Chondrocyte (in vitro differentiated cells): ENCODE results near the gene SPIB. TPM values are rescaled to one million over a fixed set of nuclear protein-coding genes. Genes with fewer than 3 reads are reported as not detected.

Source experiments
- DNase-seq: peaks from one replicate; pipeline ENCODE4 v3.0.0; 2021; ENCODE audit warnings: mixed read lengths, low spot score
- H3K27ac Mint-ChIP-seq: one replicate; pipeline ENCODE4 v1.8.0; 2021; ENCODE audit warnings: mild to moderate bottlenecking, moderate library complexity, mixed read lengths; ENCODE audit not compliant: unreplicated experiment
- H3K27me3 Mint-ChIP-seq: 2 replicates; pipeline ENCODE4 v1.8.0; 2021; ENCODE audit warnings: low read depth, mixed read lengths
- H3K36me3 Mint-ChIP-seq: 2 replicates; pipeline ENCODE4 v1.8.0; 2021; ENCODE audit warnings: low read depth, mixed read lengths
- H3K4me1 Mint-ChIP-seq: 2 replicates; pipeline ENCODE4 v1.8.0; 2021; ENCODE audit warnings: low read depth, mild to moderate bottlenecking, mixed read lengths
- H3K4me3 Mint-ChIP-seq: one replicate; pipeline ENCODE4 v1.8.0; 2021; ENCODE audit warnings: mild to moderate bottlenecking, moderate library complexity, mixed read lengths; ENCODE audit not compliant: unreplicated experiment
- H3K9me3 Mint-ChIP-seq: 2 replicates; pipeline ENCODE4 v1.8.0; 2021; ENCODE audit warnings: low read depth, mixed read lengths
- total RNA-seq: library from RNA; stranded (reverse); gene quantifications from 3 replicates; pipeline ENCODE4 v1.2.1, GENCODE V29; 2021
- TF ChIP-seq, protein P1 (sequence below): fragments of 200-600 bp; sonication (generic); IDR thresholded peaks from 2 replicates; pipeline ENCODE4 v1.5.0; 2021; ENCODE audit warnings: antibody characterized with exemption, mild to moderate bottlenecking, moderate library complexity

SPIB gene
- total RNA-seq, 1 donor from 2014 or later: not detected

DNA sequence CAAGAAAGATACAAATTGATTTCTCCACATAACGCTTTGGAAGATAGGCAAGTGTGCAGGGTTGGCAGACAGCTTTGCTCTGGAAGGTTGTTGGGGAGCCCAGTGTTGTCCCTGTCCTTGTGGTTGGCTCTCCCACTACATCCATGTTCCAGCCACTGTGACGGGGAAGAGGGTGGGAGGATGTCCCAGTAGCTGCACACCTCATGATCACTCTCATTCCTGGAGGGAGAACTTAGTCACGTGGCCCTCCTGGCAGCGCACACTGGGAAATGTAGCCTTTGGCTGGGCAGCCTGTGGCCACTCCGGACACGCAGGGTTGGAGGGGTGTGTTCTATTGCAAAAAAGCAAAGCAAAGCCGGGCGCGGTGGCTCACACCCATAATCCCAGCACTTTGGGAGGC is 24.7 kb upstream of the SPIB start:
- no peaks in the 10 kb centered on the region for H3K27me3 Mint-ChIP-seq
- H3K4me1 Mint-ChIP-seq: no peaks in the 10 kb centered on the region
- no peak overlapping the region for H3K4me3 Mint-ChIP-seq
- H3K9me3 Mint-ChIP-seq: no peaks in the 10 kb centered on the region
- H3K27ac Mint-ChIP-seq: no peak overlapping the region
- TF ChIP-seq, protein P1, sequence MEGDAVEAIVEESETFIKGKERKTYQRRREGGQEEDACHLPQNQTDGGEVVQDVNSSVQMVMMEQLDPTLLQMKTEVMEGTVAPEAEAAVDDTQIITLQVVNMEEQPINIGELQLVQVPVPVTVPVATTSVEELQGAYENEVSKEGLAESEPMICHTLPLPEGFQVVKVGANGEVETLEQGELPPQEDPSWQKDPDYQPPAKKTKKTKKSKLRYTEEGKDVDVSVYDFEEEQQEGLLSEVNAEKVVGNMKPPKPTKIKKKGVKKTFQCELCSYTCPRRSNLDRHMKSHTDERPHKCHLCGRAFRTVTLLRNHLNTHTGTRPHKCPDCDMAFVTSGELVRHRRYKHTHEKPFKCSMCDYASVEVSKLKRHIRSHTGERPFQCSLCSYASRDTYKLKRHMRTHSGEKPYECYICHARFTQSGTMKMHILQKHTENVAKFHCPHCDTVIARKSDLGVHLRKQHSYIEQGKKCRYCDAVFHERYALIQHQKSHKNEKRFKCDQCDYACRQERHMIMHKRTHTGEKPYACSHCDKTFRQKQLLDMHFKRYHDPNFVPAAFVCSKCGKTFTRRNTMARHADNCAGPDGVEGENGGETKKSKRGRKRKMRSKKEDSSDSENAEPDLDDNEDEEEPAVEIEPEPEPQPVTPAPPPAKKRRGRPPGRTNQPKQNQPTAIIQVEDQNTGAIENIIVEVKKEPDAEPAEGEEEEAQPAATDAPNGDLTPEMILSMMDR: no peak
- H3K36me3 Mint-ChIP-seq: no peaks in the 10 kb centered on the region
- DNase-seq: no peak

DNA sequence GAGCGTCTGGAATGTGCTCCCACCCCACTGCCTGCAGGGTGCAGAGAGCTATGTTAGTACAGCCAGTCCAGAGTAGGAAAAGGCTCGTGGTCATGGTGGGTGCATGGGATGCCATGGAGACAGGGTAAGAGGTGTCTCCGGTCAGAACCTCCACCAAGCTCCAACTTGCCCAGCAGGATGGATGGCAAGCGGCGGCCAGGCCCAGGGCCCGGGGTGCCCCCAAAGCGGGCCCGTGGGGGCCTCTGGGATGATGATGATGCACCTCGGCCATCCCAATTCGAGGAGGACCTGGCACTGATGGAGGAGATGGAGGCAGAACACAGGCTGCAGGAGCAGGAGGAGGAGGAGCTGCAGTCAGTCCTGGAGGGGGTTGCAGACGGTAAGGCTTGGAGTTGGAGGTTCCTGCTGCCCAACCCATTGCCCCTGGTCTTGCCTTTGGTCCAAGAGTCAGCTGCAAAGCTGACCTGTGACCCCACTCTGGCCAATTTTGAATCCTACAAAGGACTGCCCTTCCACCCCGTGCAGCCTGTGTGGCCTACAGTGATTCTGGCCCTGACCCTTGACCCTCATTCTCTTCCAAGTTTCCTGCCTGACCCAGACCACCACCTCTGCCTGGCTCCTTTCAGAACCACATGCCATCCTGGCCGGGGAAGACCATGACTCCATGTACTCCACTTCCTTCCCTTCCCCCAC is 19.9 kb upstream of the SPIB start:
- Mint-ChIP-seq H3K27me3 (no peaks in the 10 kb centered on the region), H3K9me3 (no peaks in the 10 kb centered on the region), H3K4me3 (no peak overlapping the region), H3K4me1 (no peaks in the 10 kb centered on the region), H3K36me3 (peaks cover 2% of the 10 kb centered on the region), H3K27ac (no peak overlapping the region)
- no peak for DNase-seq
- TF ChIP-seq, protein P1: no peak

DNA sequence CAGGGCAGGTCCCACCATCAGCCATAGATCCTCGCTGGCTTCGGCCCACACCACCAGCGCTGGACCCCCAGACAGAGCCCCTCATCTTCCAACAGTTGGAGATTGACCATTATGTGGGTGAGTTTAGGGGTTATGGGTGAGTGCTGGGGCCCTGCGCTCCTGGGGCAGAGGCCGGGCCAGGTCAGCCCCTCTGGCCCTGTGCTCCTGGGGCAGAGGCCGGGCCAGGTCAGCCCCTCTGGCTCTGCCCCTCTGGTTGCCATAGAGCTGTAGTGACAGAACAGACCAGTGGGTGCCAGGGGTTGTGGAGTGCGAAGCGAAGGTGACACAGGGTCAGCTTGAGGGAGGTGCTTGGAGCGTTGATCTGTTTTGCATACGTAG is 19.4 kb upstream of the SPIB start:
- TF ChIP-seq, protein P1: no peak
- H3K9me3 Mint-ChIP-seq: no peaks in the 10 kb centered on the region
- DNase-seq: peak; percentile 72
- H3K4me1 Mint-ChIP-seq: no peaks in the 10 kb centered on the region
- no peaks in the 10 kb centered on the region for H3K27me3 Mint-ChIP-seq
- no peak overlapping the region for H3K4me3 Mint-ChIP-seq
- H3K27ac Mint-ChIP-seq: no peak overlapping the region
- H3K36me3 Mint-ChIP-seq: peaks cover 2% of the 10 kb centered on the region

DNA sequence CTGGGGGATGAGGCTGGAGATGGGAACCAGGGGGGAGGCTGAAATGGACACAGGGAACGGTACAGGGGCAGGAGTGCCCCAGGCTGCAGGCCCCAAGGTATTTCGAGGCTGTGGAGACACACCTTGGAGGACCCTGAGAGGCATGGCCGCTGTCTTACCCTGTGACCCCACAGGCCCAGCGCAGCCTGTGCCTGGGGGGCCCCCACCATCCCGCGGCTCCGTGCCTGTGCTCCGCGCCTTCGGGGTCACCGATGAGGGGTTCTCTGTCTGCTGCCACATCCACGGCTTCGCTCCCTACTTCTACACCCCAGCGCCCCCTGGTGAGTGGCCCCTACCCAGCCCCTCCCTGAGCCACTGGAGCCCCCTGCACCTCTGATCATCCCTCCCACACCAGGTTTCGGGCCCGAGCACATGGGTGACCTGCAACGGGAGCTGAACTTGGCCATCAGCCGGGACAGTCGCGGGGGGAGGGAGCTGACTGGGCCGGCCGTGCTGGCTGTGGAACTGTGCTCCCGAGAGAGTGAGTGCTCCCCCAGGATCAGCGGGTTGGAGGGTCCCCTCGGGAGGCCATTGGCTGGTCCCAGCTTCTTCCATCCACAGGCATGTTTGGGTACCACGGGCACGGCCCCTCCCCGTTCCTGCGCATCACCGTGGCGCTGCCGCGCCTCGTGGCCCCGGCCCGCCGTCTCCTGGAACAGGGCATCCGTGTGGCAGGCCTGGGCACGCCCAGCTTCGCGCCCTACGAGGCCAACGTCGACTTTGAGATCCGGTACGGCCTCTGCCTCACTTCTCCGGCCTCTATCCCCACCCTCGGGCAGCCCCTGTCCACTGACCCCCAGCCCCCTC is 16.9 kb upstream of the SPIB start:
- Mint-ChIP-seq H3K27ac (no peak overlapping the region), H3K27me3 (no peaks in the 10 kb centered on the region), H3K9me3 (no peaks in the 10 kb centered on the region), H3K4me1 (no peaks in the 10 kb centered on the region), H3K36me3 (peaks cover 2% of the 10 kb centered on the region), H3K4me3 (no peak overlapping the region)
- DNase-seq: peak; percentile 89
- TF ChIP-seq, protein P1: peak; percentile 20

DNA sequence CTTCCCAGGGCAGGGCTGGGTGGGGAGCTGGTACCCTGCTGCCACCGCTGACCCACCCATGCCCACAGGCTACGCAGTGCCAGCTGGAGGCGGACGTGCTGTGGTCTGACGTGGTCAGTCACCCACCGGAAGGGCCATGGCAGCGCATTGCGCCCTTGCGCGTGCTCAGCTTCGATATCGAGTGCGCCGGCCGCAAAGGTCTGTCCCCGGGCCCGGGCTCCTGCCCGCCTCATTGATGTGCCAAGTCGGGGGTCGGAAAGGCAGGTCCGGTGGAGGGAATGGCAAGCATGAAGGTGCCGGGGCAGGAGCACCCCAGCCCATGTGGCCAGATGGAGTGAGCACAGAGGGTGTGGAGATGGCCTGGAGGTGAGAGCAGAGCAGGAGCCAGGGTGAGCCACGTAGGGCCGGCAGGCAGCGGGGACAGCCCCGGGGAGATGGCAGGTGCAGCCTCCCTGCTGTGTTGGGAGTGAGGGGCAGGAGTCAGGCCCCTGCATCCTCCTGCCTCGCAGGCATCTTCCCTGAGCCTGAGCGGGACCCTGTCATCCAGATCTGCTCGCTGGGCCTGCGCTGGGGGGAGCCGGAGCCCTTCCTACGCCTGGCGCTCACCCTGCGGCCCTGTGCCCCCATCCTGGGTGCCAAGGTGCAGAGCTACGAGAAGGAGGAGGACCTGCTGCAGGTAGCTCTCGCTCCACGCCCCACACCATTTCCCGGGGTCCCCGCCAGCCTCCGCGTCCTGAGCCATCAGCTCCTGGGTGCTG is 16.0 kb upstream of the SPIB start:
- DNase-seq: no peak
- H3K9me3 Mint-ChIP-seq: no peaks in the 10 kb centered on the region
- TF ChIP-seq, protein P1: no peak
- no peaks in the 10 kb centered on the region for H3K4me1 Mint-ChIP-seq
- H3K4me3 Mint-ChIP-seq: no peak overlapping the region
- no peak overlapping the region for H3K27ac Mint-ChIP-seq
- peaks cover 2% of the 10 kb centered on the region for H3K36me3 Mint-ChIP-seq
- H3K27me3 Mint-ChIP-seq: no peaks in the 10 kb centered on the region
